ENCODE results near the gene IZUMO1.

IZUMO1 gene

DNA sequence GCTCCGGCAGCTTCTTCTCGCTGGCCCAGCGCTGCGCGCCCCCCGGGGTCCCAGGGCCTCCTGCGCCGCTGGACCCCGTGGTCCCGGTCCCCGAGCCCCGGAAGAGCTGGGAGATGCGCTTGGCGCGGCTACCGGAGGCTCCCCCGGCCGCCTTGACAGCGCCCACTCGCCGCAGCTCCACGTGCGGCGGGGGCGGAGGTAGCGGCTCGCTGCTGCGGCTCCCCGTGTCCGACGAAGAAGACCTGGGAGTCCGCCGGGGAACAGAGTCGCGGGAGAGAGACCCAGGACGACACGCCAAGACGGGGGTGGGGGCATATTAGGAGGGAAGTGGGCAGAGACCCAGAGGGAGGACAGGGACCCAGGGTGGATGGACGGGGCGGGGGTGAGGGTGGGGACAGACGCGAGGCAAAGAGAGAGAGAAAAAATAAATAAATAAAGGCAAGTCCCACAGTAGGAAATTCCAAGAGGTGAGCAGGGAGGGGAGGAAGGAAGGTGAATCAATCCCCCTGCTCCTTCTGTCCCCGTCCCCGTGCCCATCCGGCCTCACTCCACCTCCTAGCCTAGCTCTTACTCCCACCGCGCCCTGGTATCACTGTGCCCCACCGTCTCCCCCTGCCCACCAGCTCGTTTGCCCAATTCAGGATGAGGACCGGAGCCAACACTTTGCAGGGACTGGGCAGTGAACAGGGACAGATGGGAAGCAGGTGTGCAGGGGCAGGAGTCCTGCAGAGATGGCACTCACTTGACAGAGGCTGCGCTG lies 7.1 kb downstream of the IZUMO1 start:
- TF ChIP-seq, protein P1, sequence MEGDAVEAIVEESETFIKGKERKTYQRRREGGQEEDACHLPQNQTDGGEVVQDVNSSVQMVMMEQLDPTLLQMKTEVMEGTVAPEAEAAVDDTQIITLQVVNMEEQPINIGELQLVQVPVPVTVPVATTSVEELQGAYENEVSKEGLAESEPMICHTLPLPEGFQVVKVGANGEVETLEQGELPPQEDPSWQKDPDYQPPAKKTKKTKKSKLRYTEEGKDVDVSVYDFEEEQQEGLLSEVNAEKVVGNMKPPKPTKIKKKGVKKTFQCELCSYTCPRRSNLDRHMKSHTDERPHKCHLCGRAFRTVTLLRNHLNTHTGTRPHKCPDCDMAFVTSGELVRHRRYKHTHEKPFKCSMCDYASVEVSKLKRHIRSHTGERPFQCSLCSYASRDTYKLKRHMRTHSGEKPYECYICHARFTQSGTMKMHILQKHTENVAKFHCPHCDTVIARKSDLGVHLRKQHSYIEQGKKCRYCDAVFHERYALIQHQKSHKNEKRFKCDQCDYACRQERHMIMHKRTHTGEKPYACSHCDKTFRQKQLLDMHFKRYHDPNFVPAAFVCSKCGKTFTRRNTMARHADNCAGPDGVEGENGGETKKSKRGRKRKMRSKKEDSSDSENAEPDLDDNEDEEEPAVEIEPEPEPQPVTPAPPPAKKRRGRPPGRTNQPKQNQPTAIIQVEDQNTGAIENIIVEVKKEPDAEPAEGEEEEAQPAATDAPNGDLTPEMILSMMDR (conservative IDR thresholded peaks at IDR 0.05) = no peak
- no peak for TF ChIP-seq ZFX (IDR thresholded peaks at IDR 0.05)
- peak overlapping the region; percentile 81 for H3K27ac ChIP-seq

- TF ChIP-seq, protein P1 (conservative IDR thresholded peaks at IDR 0.05) = peak; percentile 67
- TF ChIP-seq ZFX (IDR thresholded peaks at IDR 0.05) = peak; percentile 42; the same call in 1 of the 2 replicates
- H3K27ac ChIP-seq = peak overlapping the region; percentile 81
Observed at GRCh38 chr19:48738557-48739403, 7.9 kb downstream of the IZUMO1 start.

- TF ChIP-seq, protein P1 (conservative IDR thresholded peaks at IDR 0.05) = no peak
- TF ChIP-seq ZFX (IDR thresholded peaks at IDR 0.05) = no peak
- H3K27ac ChIP-seq = no peak overlapping the region
Observed at GRCh38 chr19:48737360-48737998, 9.2 kb downstream of the IZUMO1 start.

DNA sequence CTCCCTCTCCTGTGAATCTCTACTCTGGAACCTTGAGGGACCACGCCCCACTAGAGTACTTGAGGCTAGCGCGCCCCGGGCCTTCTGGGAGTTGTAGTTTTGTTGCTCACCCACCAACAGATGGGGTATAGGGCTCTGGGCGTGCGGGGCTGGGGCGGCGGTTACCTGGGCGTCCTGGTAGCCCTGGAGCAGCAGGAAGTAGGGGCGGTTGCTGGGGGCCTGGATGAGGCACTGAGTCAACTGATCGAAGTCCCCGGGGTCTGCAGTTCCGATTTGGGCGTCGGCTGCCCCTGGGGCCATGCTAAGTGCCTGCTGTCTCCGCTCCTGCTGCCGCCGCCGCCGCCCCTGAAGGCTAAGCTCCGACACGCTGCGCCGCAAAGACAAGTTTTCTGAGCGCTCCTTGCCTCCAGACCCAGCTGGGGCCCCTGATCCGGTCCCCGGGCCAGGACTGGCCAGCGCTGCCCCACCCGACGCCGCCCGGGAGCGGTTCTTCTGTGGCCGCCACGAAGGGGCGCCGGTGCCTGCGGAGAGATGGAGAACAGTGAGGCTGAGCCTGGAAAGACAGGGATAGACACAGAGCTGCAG lies 11.6 kb downstream of the IZUMO1 start:
- TF ChIP-seq, protein P1 (conservative IDR thresholded peaks at IDR 0.05) = no peak
- TF ChIP-seq ZFX (IDR thresholded peaks at IDR 0.05) = no peak
- no peak overlapping the region for H3K27ac ChIP-seq

GRCh38 chr19:48734625-48735024 lies 12.1 kb downstream of the IZUMO1 start:
- no peak for TF ChIP-seq ZFX (IDR thresholded peaks at IDR 0.05)
- TF ChIP-seq, protein P1 (conservative IDR thresholded peaks at IDR 0.05) = no peak
- H3K27ac ChIP-seq = no peak overlapping the region

DNA sequence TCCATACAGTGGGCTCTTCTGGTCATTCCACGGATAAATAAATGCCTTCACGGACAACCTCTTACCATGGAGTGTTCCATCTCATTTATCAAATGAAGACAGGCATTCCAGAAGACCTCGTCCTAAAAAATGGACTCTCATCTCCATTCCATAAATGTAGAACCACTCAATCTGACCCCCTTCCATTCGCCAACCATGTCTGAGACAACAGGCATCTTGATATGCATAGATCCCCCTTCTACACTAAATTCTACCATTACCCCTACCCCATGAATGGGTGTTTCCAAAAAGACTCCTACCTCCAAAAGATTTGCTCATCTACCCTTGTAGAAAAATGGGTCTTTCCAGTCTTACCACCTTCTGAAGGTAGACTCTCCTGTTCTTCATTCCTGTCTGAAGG lies 15.3 kb downstream of the IZUMO1 start:
- TF ChIP-seq, protein P1 (conservative IDR thresholded peaks at IDR 0.05) = no peak
- no peak for TF ChIP-seq ZFX (IDR thresholded peaks at IDR 0.05)
- no peak overlapping the region for H3K27ac ChIP-seq
